Mucosa of rectum (tissue), 2 donors: Measurements from ENCODE around the gene PCDHB2.
A peak's percentile ranks its signal among the peaks of the same experiment; 100 is the strongest.
"Not testable (repeated sequence)": the region's sequence is repeated elsewhere in the genome, so short reads cannot be mapped to it uniquely, and the experiment has no call there.

Experiments used
- H3K27ac ChIP-seq, 2 donors: one replicate each; pipeline ENCODE4 v1.7.0; 2013; ENCODE audit warnings: inconsistent platforms in 2 of 2, low read depth in 2 of 2, low read length in 2 of 2
- H3K27me3 ChIP-seq, 2 donors: one replicate each; pipeline ENCODE4 v1.7.0; 2013; ENCODE audit warnings: low read length in 2 of 2; ENCODE audit not compliant: control insufficient read depth in 2 of 2, insufficient read depth in 2 of 2
- H3K36me3 ChIP-seq, 2 donors: one replicate each; pipeline ENCODE4 v1.7.0; 2013; ENCODE audit warnings: low read length in 2 of 2; ENCODE audit not compliant: control insufficient read depth in 2 of 2, insufficient read depth in 2 of 2
- H3K4me1 ChIP-seq, 2 donors: one replicate each; pipeline ENCODE4 v1.7.0; 2013; ENCODE audit warnings: low read length in 2 of 2, mild to moderate bottlenecking in 1 of 2; ENCODE audit not compliant: control insufficient read depth in 2 of 2, insufficient read depth in 2 of 2
- H3K4me3 ChIP-seq, 2 donors: one replicate each; pipeline ENCODE4 v1.7.0; 2013; ENCODE audit warnings: low read length in 2 of 2
- H3K9ac ChIP-seq, 2 donors: one replicate each; pipeline ENCODE4 v1.7.0; 2013; ENCODE audit warnings: low read length in 2 of 2, low read depth in 1 of 2, mild to moderate bottlenecking in 1 of 2
- H3K9me3 ChIP-seq, 2 donors: one replicate each; pipeline ENCODE4 v1.7.0; 2013; ENCODE audit warnings: low read length in 2 of 2; ENCODE audit not compliant: control insufficient read depth in 2 of 2
- donor health status: healthy.
- donor health status: Normal muscosa, but diverticular disease.

The PCDHB2 gene

GRCh38 chr5:141135030-141135717 is 40.8 kb downstream of the PCDHB2 start, which contains the start of gene PCDHB5:
Gene PCDHB5 (plus strand): TSS chr5:141135206. CDS start chr5:141135435, 229 bp downstream.
- no peaks in the 10 kb centered on the region for H3K27me3 ChIP-seq
- no peaks in the 10 kb centered on the region for H3K36me3 ChIP-seq
- peaks cover 7 to 16% of the 10 kb centered on the region in 2 donors for H3K9me3 ChIP-seq
- no peak within 1 kb of the TSS for H3K27ac ChIP-seq
- H3K4me1 ChIP-seq: no peaks in the 10 kb centered on the region
- H3K9ac ChIP-seq: no peak within 1 kb of the TSS
- H3K4me3 ChIP-seq: peak within 1 kb of the TSS in 1 of 2 donors; percentile 23

GRCh38 chr5:141135718-141136266 is 41.4 kb downstream of the PCDHB2 start:
- H3K36me3 ChIP-seq: no peaks in the 10 kb centered on the region
- H3K4me3 ChIP-seq: no peak overlapping the region
- H3K27ac ChIP-seq: no peak overlapping the region
- H3K9me3 ChIP-seq: peaks cover 7 to 16% of the 10 kb centered on the region in 2 donors
- H3K4me1 ChIP-seq: no peaks in the 10 kb centered on the region
- no peaks in the 10 kb centered on the region for H3K27me3 ChIP-seq
- no peak overlapping the region for H3K9ac ChIP-seq

- H3K9ac ChIP-seq, H3K4me1 ChIP-seq, H3K36me3 ChIP-seq, H3K27ac ChIP-seq, H3K4me3 ChIP-seq, H3K27me3 ChIP-seq: not testable (repeated sequence)
- H3K9me3 ChIP-seq: peaks cover 7 to 16% of the 10 kb centered on the region in 2 donors
These were observed 42.9 kb downstream of the PCDHB2 start for GRCh38 chr5:141137346-141137745.
